ENCODE results near the gene ZNRF3. TPM values are rescaled to one million over a fixed set of nuclear protein-coding genes. Genes with fewer than 3 reads are reported as not detected.

The ZNRF3 gene
- total and polyA plus RNA-seq, 2 experiments from 2014 or later: 0.56 to 3.9 TPM

GRCh38 chr22:29103121-29103520 lies 219.7 kb downstream of the ZNRF3 start:
- no peaks in the 10 kb centered on the region for H3K36me3 ChIP-seq (ENCODE audit: low read depth)
- peaks cover 6% of the 10 kb centered on the region for H3K4me1 ChIP-seq (ENCODE audit: insufficient read depth)
- H3K9ac ChIP-seq: no peak overlapping the region
- no peak for DNase-seq
- no peak overlapping the region for H3K27ac ChIP-seq
- no peaks in the 10 kb centered on the region for H4K20me1 ChIP-seq (ENCODE audit: insufficient read depth)
- H3K9me3 ChIP-seq (ENCODE audit: low read depth): no peaks in the 10 kb centered on the region
- TF ChIP-seq EZH2phosphoT487 (IDR thresholded peaks at IDR 0.05; ENCODE audit: insufficient read depth, low read depth) (no peak), EZH2 (IDR thresholded peaks at IDR 0.05; ENCODE audit: insufficient read depth, poor library complexity, severe bottlenecking) (no peak)
- in situ Hi-C loops (cut with MboI): no loop called here
- no peaks in the 10 kb centered on the region for H3K79me2 ChIP-seq (ENCODE audit: insufficient read depth)
- no peak overlapping the region for H3K4me2 ChIP-seq (ENCODE audit: unreplicated experiment)
- H2AFZ ChIP-seq: no peak overlapping the region
- H3F3A ChIP-seq (ENCODE audit: insufficient read depth): peaks cover 5% of the 10 kb centered on the region; the same call in 1 of the 2 replicates
- WGBS, 2 experiments (ENCODE audit: low coverage in 1 of 2, low lambda C conversion rate in 2 of 2, missing lambda C conversion rate in 2 of 2): 70 to 85% methylated on average over 1 of the region's 1 CpG
- no peak overlapping the region for H3K4me3 ChIP-seq
- no peaks in the 10 kb centered on the region for H3K9me2 ChIP-seq (ENCODE audit: insufficient read depth)
- H3K27me3 ChIP-seq (replicated peaks; ENCODE audit: insufficient read depth): no peaks in the 10 kb centered on the region

- H3K27me3 ChIP-seq (replicated peaks; ENCODE audit: insufficient read depth): no peaks in the 10 kb centered on the region
- H3K9me3 ChIP-seq (ENCODE audit: low read depth): no peaks in the 10 kb centered on the region
- WGBS, 2 experiments (ENCODE audit: low coverage in 1 of 2, low lambda C conversion rate in 2 of 2, missing lambda C conversion rate in 2 of 2): 28 to 42% methylated on average over 2 of the region's 2 CpGs
- no peaks in the 10 kb centered on the region for H3K79me2 ChIP-seq (ENCODE audit: insufficient read depth)
- no peaks in the 10 kb centered on the region for H3K9me2 ChIP-seq (ENCODE audit: insufficient read depth)
- peaks cover 11% of the 10 kb centered on the region for H3K4me1 ChIP-seq (ENCODE audit: insufficient read depth)
- no peaks in the 10 kb centered on the region for H3K36me3 ChIP-seq (ENCODE audit: low read depth)
- no peak overlapping the region for H3K4me3 ChIP-seq
- H3K27ac ChIP-seq: no peak overlapping the region
- TF ChIP-seq EZH2phosphoT487 (IDR thresholded peaks at IDR 0.05; ENCODE audit: insufficient read depth, low read depth): no peak
- no peak for TF ChIP-seq EZH2 (IDR thresholded peaks at IDR 0.05; ENCODE audit: insufficient read depth, poor library complexity, severe bottlenecking)
- in situ Hi-C loops (cut with MboI): no loop called here
- H3F3A ChIP-seq (ENCODE audit: insufficient read depth): peaks cover 8% of the 10 kb centered on the region; the same call in 1 of the 2 replicates
- DNase-seq: peak; percentile 66
- H2AFZ ChIP-seq: no peak overlapping the region
- no peak overlapping the region for H3K4me2 ChIP-seq (ENCODE audit: unreplicated experiment)
- H4K20me1 ChIP-seq (ENCODE audit: insufficient read depth): no peaks in the 10 kb centered on the region
- no peak overlapping the region for H3K9ac ChIP-seq
Measured at GRCh38 chr22:29105468-29105867, 222.1 kb downstream of the ZNRF3 start.

DNA sequence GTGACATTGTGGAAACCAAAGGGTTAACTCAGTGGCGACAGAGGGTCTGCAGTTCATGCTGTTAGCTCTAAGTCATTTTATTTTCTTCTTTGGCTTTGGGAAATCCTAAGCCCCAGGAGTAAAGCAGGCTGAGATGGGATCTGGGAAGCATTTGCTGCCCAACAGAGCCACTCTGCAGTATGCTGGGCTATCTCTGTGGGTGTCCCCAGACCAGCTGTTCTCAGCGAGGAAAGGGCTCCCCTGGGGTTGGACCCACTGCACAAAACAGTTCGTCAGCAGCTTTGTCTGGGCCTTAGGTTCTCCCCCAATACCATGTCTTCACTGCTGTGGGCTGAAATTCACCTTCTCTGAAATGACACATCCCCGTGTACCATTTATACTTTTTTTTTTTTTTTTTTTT lies 223.5 kb downstream of the ZNRF3 start:
- Histone ChIP-seq H3K4me1 (ENCODE audit: insufficient read depth) (peaks cover 11% of the 10 kb centered on the region), H3K27me3 (replicated peaks; ENCODE audit: insufficient read depth) (no peaks in the 10 kb centered on the region), H2AFZ (no peak overlapping the region), H3F3A (ENCODE audit: insufficient read depth) (peaks cover 9% of the 10 kb centered on the region; the same call in 1 of the 2 replicates), H3K4me2 (ENCODE audit: unreplicated experiment) (no peak overlapping the region), H3K36me3 (ENCODE audit: low read depth) (no peaks in the 10 kb centered on the region), H3K27ac (no peak overlapping the region), H3K9me2 (ENCODE audit: insufficient read depth) (no peaks in the 10 kb centered on the region), H3K9me3 (ENCODE audit: low read depth) (no peaks in the 10 kb centered on the region), H3K79me2 (ENCODE audit: insufficient read depth) (no peaks in the 10 kb centered on the region), H4K20me1 (ENCODE audit: insufficient read depth) (no peaks in the 10 kb centered on the region), H3K4me3 (no peak overlapping the region), H3K9ac (no peak overlapping the region)
- WGBS, 2 experiments (ENCODE audit: low coverage in 1 of 2, low lambda C conversion rate in 2 of 2, missing lambda C conversion rate in 2 of 2): 51 to 58% methylated on average over 4 of the region's 4 CpGs
- in situ Hi-C loops (cut with MboI): no loop called here
- TF ChIP-seq EZH2phosphoT487 (IDR thresholded peaks at IDR 0.05; ENCODE audit: insufficient read depth, low read depth) (no peak), EZH2 (IDR thresholded peaks at IDR 0.05; ENCODE audit: insufficient read depth, poor library complexity, severe bottlenecking) (no peak)
- no peak for DNase-seq

Small RNA genes lying within 50 kb of the gene (small RNA-seq; reads per million reads assigned to genes)
- gene Z93930.1 (ENCODE audit: low read depth, low replicate concordance): not detected

Other genes starting within 250 kb of the ZNRF3 start
- 31.4 and 41.9 TPM in 2 replicates for gene TTC28, start 203.7 kb upstream of the ZNRF3 start, total RNA-seq (2014; rRNA removed; shearing (Covaris generic))
- 10.5 and 12.5 TPM in 2 replicates for gene TTC28, start 203.7 kb upstream of the ZNRF3 start, polyA plus RNA-seq (2016; fragmentation: Nextera tagmentation; extraction: Ambion mirVana)
- gene CHEK2, start 141.8 kb upstream of the ZNRF3 start, total RNA-seq (2014; rRNA removed; shearing (Covaris generic)): 12.2 and 22.0 TPM in 2 replicates
- gene CHEK2, start 141.8 kb upstream of the ZNRF3 start, polyA plus RNA-seq (2016; fragmentation: Nextera tagmentation; extraction: Ambion mirVana): 19.3 and 21.8 TPM in 2 replicates
- 12.0 and 21.1 TPM in 2 replicates for gene HSCB, start 141.5 kb upstream of the ZNRF3 start, total RNA-seq (2014; rRNA removed; shearing (Covaris generic))
- 23.6 and 25.9 TPM in 2 replicates for gene HSCB, start 141.5 kb upstream of the ZNRF3 start, polyA plus RNA-seq (2016; fragmentation: Nextera tagmentation; extraction: Ambion mirVana)
- gene CCDC117, start 110.9 kb upstream of the ZNRF3 start, total RNA-seq (2014; rRNA removed; shearing (Covaris generic)): 24.2 and 25.2 TPM in 2 replicates
- 14.6 and 16.2 TPM in 2 replicates for gene CCDC117, start 110.9 kb upstream of the ZNRF3 start, polyA plus RNA-seq (2016; fragmentation: Nextera tagmentation; extraction: Ambion mirVana)
- gene XBP1, start 83.0 kb upstream of the ZNRF3 start, total RNA-seq (2014; rRNA removed; shearing (Covaris generic)): 324 and 350 TPM in 2 replicates
- 256 and 258 TPM in 2 replicates for gene XBP1, start 83.0 kb upstream of the ZNRF3 start, polyA plus RNA-seq (2016; fragmentation: Nextera tagmentation; extraction: Ambion mirVana)
- gene C22orf31, start 178.3 kb downstream of the ZNRF3 start, total RNA-seq (2014; rRNA removed; shearing (Covaris generic)): not detected in 2 replicates
- not detected in 2 replicates for gene C22orf31, start 178.3 kb downstream of the ZNRF3 start, polyA plus RNA-seq (2016; fragmentation: Nextera tagmentation; extraction: Ambion mirVana)
- gene KREMEN1, start 189.5 kb downstream of the ZNRF3 start, total RNA-seq (2014; rRNA removed; shearing (Covaris generic)): 2.7 and 4.4 TPM in 2 replicates
- gene KREMEN1, start 189.5 kb downstream of the ZNRF3 start, polyA plus RNA-seq (2016; fragmentation: Nextera tagmentation; extraction: Ambion mirVana): 4.3 and 4.5 TPM in 2 replicates